ENCODE results near the gene ZDHHC13. TPM values are rescaled to one million over a fixed set of nuclear protein-coding genes. Genes with fewer than 3 reads are reported as not detected.

Gene ZDHHC13
- polyA plus RNA-seq, 2 of the 4 experiments (the other 2 are of a cell fraction) = 17.6 to 34.3 TPM

GRCh38 chr11:19071255-19071654, 45.7 kb upstream of the ZDHHC13 start (continued):
- no peak for TF ChIP-seq E2F6 (IDR thresholded peaks at IDR 0.05; ENCODE audit: borderline replicate concordance, low read depth)
- peak; percentile 93 to 95 for TF ChIP-seq RAD21 (conservative IDR thresholded peaks at IDR 0.05 in 1 of 2, IDR thresholded peaks at IDR 0.05 in 1 of 2)
- TF ChIP-seq SMC3 (IDR thresholded peaks at IDR 0.05) = peak; percentile 91
- TF ChIP-seq RFX5 (IDR thresholded peaks at IDR 0.05) = 0 out of 2 replicates have a peak, but pooled peaks have one; percentile 21
- no peak for TF ChIP-seq JUNB (IDR thresholded peaks at IDR 0.05)
- TF ChIP-seq TP53 (CRISPR knock-in tag; IDR thresholded peaks at IDR 0.05) = no peak

GRCh38 chr11:19072464-19072863, 44.5 kb upstream of the ZDHHC13 start:
- TF ChIP-seq BHLHE40 (IDR thresholded peaks at IDR 0.05; ENCODE audit: low read depth, low read length) (no peak), EP300 (IDR thresholded peaks at IDR 0.05) (no peak), MAX (IDR thresholded peaks at IDR 0.05) (no peak), CTCF (IDR thresholded peaks at IDR 0.05) (no peak)
- no peaks in the 10 kb centered on the region for H3K4me1 ChIP-seq
- 84% methylated on average over 3 of the region's 5 CpGs for WGBS (ENCODE audit: missing lambda C conversion rate)
- no peak overlapping the region for H3K27ac ChIP-seq
- no peak for DNase-seq (ENCODE audit: low read depth in 1 of 2, low spot score in 1 of 2)
- FAIRE-seq = no peak
- no peak overlapping the region for H3K4me3 ChIP-seq
- ChIA-PET POLR2A (no interaction called here), CTCF (interaction anchor here (0.9 to 11.1 kb wide), 18 partner anchors 8 to 831 kb away, joined by 3 to 218 read pairs (median 4); partner anchors contain the start of gene MRGPRX2)
- H3K9me3 ChIP-seq = no peaks in the 10 kb centered on the region
- H3K4me2 ChIP-seq = no peak overlapping the region
- no peak for ATAC-seq

GRCh38 chr11:19073454-19074415, 43.2 kb upstream of the ZDHHC13 start:
- Histone ChIP-seq H3K27ac (no peak overlapping the region), H3K4me1 (no peaks in the 10 kb centered on the region), H3K4me2 (no peak overlapping the region), H3K9me3 (no peaks in the 10 kb centered on the region), H3K4me3 (no peak overlapping the region)
- POLR2A ChIA-PET = no interaction called here
- DNase-seq (ENCODE audit: low read depth in 1 of 2, low spot score in 1 of 2) (no peak), FAIRE-seq (no peak), ATAC-seq (no peak)
- CTCF ChIA-PET = interaction anchor here (0.8 to 11.1 kb wide), 13 partner anchors 13 to 830 kb away, joined by 3 to 218 read pairs (median 3); partner anchors contain the start of gene MRGPRX2
- TF ChIP-seq NFE2L2 (conservative IDR thresholded peaks at IDR 0.05; ENCODE audit: low read length) (no peak), MAZ (IDR thresholded peaks at IDR 0.05; ENCODE audit: borderline replicate concordance, low read depth, low read length) (no peak), PBX3 (IDR thresholded peaks at IDR 0.05) (no peak), CHD4 (IDR thresholded peaks at IDR 0.05; ENCODE audit: borderline replicate concordance) (no peak), BCL3 (IDR thresholded peaks at IDR 0.05) (no peak), PHF8 (IDR thresholded peaks at IDR 0.05; ENCODE audit: borderline replicate concordance, low read depth) (no peak), ZFP36 (IDR thresholded peaks at IDR 0.05; ENCODE audit: borderline replicate concordance, partially characterized antibody) (no peak), MAFK (IDR thresholded peaks at IDR 0.05; ENCODE audit: partially characterized antibody) (no peak)
- 42% methylated on average over 10 of the region's 10 CpGs for WGBS (ENCODE audit: missing lambda C conversion rate)
